CD4-positive, alpha-beta T cell treated with Interferon gamma for 1 hour (primary cell): ENCODE results near the gene AR.

Experiments
- DNase-seq: peaks from one replicate; pipeline ENCODE4 v3.0.0-alpha.2; 2020

AR gene

DNA sequence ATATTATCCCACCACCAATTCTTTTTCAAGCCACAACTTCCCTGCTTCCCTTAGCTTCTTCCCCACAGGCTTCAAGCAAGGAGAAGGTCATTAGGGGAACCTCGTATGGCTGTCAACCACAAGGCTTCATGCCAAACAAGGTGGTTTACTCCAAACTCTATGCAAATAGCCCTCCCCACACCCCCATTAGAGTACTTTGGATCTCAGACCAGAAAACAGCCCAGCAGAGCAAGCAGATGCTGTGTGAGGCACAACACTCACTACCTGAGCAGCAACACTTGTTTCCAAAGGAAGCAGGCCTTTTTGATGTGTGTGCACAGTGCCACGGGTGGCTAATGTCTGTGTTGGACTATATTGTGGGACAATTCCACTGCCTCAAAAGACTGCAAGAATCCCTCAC is 189.0 kb downstream of the AR start:
- DNase-seq, result no peak

DNA sequence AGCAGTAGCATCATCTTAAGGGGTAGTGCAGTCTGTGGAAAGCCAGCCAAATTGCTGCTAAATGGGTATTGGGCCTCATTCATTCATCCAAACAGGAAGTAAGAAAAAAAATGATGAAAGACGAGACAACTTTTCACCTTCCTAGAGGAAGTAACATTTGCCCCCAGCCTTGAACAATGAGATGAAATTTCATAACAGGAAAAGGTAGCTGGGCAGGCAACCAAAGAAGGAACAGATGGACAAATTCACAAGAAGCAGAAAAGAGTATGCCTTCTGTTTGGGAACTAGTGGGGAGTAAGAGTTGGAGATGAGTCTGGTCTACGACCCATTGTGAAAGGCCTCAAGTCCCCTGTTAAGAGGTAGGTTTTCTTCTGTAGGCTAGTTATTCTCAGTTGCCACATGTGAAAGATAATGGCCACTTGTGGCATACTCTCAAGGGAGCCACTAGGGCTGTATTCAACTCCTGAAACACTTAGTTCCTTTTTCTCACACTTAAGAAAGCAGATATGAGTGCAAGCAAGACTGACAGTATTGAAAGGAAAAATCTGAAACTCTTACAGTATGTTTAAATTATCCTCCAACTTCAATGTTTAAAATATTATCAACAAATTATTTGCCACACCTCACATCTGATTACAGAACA is 190.4 kb downstream of the AR start:
- DNase-seq, result no peak

DNA sequence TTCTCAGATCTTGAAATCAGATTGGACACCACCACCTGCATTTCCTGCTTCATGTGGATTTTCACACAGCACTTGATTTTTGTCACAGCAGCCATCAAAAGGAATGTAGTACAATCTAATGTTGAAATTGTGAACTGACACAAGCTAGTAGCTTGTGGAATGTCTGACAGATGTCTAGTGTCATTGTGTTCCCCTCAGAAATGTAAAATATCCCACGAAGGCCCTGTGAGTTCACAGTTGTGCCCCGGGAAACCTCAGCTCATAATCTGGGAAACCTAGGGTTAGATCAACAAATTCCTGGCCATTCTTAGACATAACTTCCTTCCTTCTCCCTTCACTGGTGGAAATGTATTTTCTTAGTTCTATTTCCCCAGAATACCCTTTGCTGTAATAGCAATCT is 205.7 kb downstream of the AR start:
- DNase-seq, result no peak

DNA sequence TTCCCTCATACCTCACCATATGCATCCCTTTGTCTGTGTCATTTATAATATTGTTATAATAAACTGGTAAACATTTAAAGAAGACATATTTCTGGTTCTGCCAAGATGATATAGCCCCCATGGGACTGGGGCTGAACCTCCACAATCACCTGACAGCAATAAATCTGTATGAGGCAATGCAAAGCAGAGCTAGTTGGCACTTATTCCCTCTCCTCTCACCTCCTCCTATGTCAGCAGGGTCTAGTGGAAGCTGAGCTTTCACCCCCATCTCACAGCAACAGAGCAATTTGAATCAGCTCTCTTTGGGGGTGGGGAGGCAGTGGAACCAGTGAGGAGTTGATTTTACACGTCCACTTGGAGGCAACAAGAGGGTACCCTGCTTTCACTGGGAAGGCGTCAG is 206.9 kb downstream of the AR start:
- no peak for DNase-seq

DNA sequence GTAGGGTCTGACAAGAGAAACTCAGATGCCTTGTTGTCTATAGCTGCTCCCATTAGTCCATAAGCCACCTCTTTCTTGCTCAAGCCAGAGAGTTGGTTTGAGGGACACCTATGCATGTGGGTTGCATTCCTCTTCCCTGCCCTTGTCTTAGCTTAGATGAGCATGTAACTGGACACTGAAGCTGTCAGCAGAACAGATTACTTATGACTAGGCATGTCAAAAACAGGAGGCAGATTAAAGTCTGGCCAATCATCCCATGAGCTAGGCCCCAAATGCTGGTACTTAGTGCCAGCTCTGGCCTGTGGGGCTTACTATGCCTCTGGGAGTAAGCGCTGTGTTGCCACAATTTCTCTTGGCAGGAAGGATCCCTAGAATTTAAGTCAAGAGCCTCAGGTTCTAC is 215.2 kb downstream of the AR start:
- DNase-seq, result no peak

DNA sequence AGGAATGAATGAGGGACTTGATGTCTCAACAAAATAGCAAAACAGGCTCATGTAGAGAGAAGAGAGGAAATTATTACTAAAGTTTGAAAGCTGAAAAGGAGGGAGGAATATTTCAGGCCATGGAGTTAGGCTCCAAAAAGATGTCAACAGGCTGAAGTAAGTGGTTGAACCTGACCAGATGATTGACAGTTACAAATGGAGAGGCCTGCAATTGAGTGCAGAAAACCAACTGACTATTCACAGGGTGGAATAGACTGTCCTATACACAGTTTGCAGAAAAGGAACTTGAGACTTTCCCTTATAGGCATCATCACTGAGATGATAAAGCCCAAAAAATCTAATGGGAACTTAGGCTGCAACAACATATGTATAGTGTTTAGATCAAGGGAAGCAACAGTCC is 233.3 kb downstream of the AR start:
- DNase-seq, result no peak

DNA sequence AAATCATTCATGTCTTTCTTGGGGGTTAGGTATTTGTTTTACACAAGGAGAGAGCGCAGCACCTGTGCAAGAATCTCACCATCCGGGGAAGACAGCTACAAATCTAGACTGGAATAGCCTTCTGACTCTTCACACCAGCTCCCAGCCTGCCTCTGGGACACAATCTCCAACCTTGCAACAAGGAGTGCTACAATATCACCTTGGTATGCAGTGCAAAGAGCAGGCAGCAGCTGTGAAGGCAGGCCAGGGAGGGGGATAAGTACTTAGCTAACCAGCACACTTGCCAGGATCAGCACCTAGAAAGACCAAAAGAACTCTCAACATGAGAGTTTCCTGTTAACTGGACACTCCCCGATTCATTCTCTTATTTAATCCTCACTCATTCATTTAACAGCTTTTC is 235.3 kb downstream of the AR start:
- no peak for DNase-seq
